Hippocampal formation (tissue), 2 donors: ENCODE measurements around the gene RALGAPA1.
"Not testable (repeated sequence)": the region's sequence is repeated elsewhere in the genome, so short reads cannot be mapped to it uniquely, and the experiment has no call there.

Source experiments
- DNase-seq, 2 donors: peaks; one replicate each; lab custom pipeline; 2025; lab: John Stamatoyannopoulos, UW

Gene RALGAPA1

GRCh38 chr14:35699791-35700444, 109.2 kb downstream of the RALGAPA1 start:
- no peak for DNase-seq

DNA sequence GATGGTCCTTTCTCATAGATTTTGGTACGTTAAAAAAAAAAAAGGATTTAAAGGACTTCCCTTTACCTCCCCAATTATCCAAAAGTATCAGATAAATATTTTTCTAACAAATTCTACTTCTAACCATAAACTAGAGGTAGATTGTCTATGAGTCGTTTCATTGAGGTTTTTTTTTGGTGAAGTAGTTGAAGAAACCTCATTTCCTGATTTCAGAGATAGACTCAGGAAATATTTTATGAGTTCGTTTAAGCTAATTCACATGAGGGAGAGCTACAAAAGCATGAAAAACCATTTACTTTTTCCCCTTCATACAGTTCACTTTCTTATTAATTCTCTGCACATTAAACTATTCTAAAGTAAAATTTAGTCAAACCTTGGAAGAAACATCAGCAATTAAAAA, 112.5 kb downstream of the RALGAPA1 start:
- DNase-seq, result no peak

- no peak for DNase-seq
Measured at GRCh38 chr14:35696119-35696518, 113.0 kb downstream of the RALGAPA1 start.

DNA sequence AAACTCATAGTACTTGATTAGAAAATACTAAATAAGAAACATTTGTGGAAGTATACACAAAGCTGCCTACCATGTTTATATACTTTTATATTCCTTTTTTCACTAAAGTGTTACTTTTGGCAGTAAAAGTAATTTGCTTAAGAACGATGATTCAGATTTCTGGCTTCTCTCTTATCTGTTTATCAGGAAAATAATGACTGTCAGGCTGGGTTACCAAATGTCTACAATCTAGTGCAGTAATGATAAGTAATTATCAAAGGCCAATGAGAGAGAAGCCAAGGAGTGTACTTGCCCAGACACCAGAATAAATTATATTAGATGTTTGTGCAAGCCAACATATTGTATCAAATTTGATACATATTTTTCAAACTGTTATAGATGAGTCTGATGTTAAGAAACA, 113.4 kb downstream of the RALGAPA1 start:
- no peak for DNase-seq

DNA sequence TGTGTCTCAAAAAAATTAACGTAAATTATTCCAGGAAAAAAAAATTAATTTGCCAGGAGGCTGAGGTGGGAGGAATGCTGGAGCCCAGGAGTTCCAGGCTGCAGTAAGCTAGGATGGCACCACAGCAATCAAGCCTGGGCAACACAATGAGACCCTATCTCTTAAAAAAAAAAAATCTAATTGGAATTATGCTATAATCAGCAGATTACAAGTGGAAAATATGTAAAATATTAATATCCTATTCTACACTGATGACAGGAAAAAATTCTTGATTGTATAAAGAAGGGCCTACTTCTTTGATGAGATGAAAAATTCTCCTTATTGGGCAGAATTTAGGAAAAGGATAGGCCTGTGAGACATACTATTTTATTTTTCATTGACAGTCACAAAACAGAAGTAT, 114.0 kb downstream of the RALGAPA1 start:
- no peak for DNase-seq

DNA sequence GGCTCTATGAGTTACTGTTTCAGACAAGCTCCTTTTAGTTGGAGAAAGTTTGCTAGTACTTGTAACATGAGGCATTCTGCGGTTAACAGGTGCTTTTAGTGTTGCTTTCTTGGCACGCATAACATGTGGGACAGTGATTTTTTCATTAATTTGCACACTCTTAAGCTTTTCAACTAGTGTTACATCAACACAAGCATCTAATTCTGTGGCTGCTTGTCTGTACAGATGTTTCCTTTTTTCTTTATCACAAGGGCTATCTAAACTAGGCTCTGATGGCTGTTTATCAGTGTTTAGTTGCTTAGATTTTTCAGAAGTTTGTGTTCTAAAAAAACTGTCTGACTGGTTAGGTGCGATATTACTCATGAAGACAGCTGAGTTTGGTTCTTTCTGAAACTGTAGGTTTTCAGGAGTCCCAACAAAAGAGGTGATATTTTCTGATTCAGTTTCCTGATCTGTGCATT, 120.1 kb downstream of the RALGAPA1 start:
- no peak for DNase-seq

- no peak for DNase-seq
Measured at GRCh38 chr14:35688126-35688826, 120.8 kb downstream of the RALGAPA1 start.

DNA sequence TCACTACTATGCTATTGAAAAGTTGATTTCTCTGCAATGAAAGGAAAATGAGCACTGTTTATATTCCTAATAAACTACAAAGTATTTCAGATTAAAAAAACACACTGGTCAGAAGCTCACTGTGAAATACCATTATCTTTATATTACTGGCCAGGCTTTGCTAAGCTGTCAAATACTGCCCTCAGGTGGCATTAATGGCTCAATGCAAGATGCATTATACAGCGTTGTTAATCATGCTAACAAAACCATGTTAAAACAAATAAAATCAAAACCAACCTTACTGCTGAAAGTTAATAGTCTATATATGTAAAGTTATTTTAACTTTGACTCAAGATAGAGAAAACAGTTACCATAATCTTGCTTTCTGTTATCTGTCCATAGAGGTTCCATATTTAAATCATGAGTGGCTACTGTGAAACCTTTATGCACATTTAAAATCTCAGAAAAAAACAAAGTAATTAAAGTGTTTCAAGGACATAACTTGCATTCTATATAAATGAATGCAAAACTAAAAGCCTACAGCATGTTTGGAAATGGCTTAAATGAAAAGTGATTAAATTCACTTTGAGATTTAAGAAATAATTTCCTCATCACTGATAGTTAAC, 121.7 kb downstream of the RALGAPA1 start:
- DNase-seq, result peak in 1 of 2 donors; percentile 56

GRCh38 chr14:35683688-35684087, 125.4 kb downstream of the RALGAPA1 start:
- not testable (repeated sequence) for DNase-seq

GRCh38 chr14:35682802-35683201, 126.3 kb downstream of the RALGAPA1 start:
- no peak for DNase-seq

DNA sequence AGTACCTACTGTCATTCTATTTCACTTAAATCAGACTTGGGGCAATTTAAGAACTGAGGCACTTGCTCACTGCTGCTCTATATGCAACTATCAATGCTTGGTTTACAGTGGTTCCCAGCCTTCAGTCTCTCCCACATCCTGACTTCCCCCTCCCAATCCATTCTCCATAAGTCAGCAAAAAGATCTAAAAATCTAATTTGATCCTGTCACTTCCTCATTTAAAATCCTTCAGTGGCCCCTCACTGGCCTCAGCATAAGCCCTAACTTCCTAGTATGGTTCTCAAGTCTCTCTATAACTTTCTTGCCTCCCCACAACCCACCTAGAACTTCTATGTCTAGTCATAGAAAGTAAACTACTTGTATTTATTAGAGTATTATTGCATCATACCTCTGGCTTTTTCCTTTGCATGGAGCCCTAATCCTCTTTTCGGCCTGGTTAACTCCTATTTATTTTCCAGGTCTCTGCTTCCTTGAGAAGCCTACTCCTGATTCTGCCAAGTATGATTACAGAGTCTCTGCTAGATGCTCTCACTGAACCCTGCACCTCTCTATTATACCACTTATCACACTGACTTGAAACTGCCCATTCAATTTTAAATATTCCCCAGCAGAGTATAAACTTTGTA, 130.6 kb downstream of the RALGAPA1 start:
- no peak for DNase-seq

DNA sequence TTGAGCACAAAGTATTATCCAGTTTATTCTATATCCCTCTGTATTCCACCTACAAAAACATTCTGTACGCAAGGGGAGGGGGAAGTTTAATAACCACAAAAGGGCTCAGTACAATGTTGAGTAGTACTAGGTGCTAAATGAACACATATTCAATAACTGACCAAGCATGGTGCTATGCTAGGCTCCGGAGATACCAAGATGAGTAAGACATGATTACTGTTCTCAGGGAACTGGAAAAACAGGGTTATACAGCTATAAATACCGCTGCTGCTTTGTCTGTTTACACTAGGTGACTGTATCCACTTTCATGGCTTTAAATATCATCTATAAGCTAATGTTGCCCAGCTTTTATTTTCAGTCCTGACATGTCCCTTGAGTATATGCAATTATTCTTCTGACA, 139.3 kb downstream of the RALGAPA1 start:
- DNase-seq, result no peak

GRCh38 chr14:35666429-35667043, 142.6 kb downstream of the RALGAPA1 start:
- no peak for DNase-seq

- DNase-seq, result no peak
Measured at GRCh38 chr14:35661875-35662274, 147.2 kb downstream of the RALGAPA1 start.

- no peak for DNase-seq
Measured at GRCh38 chr14:35653045-35653444, 156.1 kb downstream of the RALGAPA1 start.

GRCh38 chr14:35643513-35643912, 165.6 kb downstream of the RALGAPA1 start:
- no peak for DNase-seq

GRCh38 chr14:35637851-35638250, 171.2 kb downstream of the RALGAPA1 start:
- no peak for DNase-seq

DNA sequence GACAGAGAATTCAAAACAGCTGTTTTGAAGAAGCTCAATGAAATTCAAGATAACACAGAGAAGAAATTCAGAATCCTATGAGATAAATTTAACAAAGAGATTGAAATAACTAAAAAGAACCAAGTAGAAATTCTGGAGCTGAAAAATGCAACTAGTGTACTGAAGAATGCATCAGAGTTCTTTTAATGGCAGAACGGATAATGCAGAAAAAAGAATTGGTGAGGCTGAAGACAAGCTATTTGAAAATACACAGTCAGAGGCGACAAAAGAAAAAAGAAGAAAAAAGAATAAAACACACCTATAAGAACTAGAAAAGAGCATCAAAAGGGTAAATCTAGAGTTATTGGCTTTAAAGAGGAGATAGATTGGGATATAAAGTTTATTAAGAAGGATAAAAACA, 171.8 kb downstream of the RALGAPA1 start:
- DNase-seq, result no peak

- no peak for DNase-seq
Measured at GRCh38 chr14:35632676-35633075, 176.4 kb downstream of the RALGAPA1 start.

DNA sequence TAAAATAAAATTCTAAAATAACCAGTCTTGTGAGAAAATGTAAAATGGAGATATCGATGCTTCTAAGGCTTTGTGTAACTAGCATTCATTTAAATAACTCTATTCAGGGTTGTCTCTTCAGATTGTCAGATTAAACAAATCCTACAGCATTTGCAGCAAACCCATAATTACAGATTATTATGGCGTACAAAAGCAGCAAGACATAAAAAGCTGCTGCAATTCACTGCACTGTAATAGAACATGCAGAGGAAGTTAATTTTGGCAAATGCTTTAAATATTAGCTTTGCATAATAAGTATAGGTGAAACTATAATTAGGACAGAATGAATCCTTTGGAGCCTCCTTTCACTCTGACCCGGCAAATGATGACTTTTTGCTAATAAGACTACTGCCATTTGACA, 176.8 kb downstream of the RALGAPA1 start:
- DNase-seq, result no peak

GRCh38 chr14:35631071-35631805, 177.9 kb downstream of the RALGAPA1 start:
- DNase-seq, result no peak

DNA sequence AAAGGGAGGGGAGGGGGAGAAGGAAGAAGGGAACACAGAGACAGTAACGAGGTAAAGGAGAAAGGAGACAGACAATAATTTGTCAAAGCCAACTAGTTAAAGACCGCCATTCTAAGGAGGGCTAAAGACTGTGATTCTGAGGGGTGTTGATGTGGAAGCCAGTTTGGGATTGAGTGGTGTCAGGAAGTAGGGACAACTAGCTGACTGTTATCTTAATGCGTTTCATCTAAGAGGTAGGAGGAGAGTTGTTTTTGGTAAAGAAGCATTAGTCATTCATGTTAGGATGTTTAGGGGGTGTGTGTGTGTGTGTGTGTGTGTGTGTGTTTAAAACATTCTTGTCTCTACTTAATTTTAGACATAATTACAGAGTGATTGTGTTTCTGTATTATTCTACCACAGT, 180.1 kb downstream of the RALGAPA1 start:
- no peak for DNase-seq
